Mesothelial cell of epicardium (in vitro differentiated cells): Measurements from ENCODE around the gene KCNA10. TPM values are rescaled to one million over a fixed set of nuclear protein-coding genes. Genes with fewer than 3 reads are reported as not detected.

Source experiments
- DNase-seq, 2 experiments: peaks; one replicate each; pipeline ENCODE4 v3.0.0; 2021; ENCODE audit warnings: low spot score in 2 of 2; ENCODE audit not compliant: unreplicated experiment in 2 of 2
- H3K27ac Mint-ChIP-seq: 2 replicates; pipeline ENCODE4 v1.8.0; 2021; ENCODE audit warnings: mixed read lengths
- H3K27me3 Mint-ChIP-seq: 2 replicates; pipeline ENCODE4 v1.8.0; 2021; ENCODE audit warnings: low read depth, mixed read lengths
- H3K36me3 Mint-ChIP-seq: 2 replicates; pipeline ENCODE4 v1.8.0; 2021; ENCODE audit warnings: mixed read lengths
- H3K4me1 Mint-ChIP-seq: 2 replicates; pipeline ENCODE4 v1.8.0; 2021; ENCODE audit warnings: mixed read lengths
- H3K4me3 Mint-ChIP-seq: 2 replicates; pipeline ENCODE4 v1.8.0; 2021; ENCODE audit warnings: mild to moderate bottlenecking, moderate library complexity, mixed read lengths
- H3K9me3 Mint-ChIP-seq: 2 replicates; pipeline ENCODE4 v1.8.0; 2021; ENCODE audit warnings: mixed read lengths
- total RNA-seq: library from RNA; stranded (reverse); gene quantifications from 3 replicates; pipeline ENCODE4 v1.2.1, GENCODE V29; 2021
- TF ChIP-seq, protein P1 (sequence below): fragments of 200-600 bp; sonication (generic); IDR thresholded peaks from one replicate; pipeline ENCODE4 v1.5.0; 2021; ENCODE audit warnings: antibody characterized with exemption; ENCODE audit not compliant: unreplicated experiment

KCNA10 gene
- total RNA-seq, 1 donor from 2014 or later, result not detected

- Mint-ChIP-seq H3K27ac (no peak overlapping the region), H3K9me3 (no peaks in the 10 kb centered on the region), H3K4me1 (peaks cover 14% of the 10 kb centered on the region), H3K27me3 (peaks cover 16% of the 10 kb centered on the region), H3K36me3 (no peaks in the 10 kb centered on the region), H3K4me3 (no peak overlapping the region)
- DNase-seq, result no peak
- TF ChIP-seq, protein P1, sequence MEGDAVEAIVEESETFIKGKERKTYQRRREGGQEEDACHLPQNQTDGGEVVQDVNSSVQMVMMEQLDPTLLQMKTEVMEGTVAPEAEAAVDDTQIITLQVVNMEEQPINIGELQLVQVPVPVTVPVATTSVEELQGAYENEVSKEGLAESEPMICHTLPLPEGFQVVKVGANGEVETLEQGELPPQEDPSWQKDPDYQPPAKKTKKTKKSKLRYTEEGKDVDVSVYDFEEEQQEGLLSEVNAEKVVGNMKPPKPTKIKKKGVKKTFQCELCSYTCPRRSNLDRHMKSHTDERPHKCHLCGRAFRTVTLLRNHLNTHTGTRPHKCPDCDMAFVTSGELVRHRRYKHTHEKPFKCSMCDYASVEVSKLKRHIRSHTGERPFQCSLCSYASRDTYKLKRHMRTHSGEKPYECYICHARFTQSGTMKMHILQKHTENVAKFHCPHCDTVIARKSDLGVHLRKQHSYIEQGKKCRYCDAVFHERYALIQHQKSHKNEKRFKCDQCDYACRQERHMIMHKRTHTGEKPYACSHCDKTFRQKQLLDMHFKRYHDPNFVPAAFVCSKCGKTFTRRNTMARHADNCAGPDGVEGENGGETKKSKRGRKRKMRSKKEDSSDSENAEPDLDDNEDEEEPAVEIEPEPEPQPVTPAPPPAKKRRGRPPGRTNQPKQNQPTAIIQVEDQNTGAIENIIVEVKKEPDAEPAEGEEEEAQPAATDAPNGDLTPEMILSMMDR, result no peak
Observed at GRCh38 chr1:110504226-110504625, 14.7 kb downstream of the KCNA10 start.

- Mint-ChIP-seq H3K27ac (no peak overlapping the region), H3K27me3 (peaks cover 16% of the 10 kb centered on the region), H3K4me3 (no peak overlapping the region), H3K9me3 (no peaks in the 10 kb centered on the region), H3K4me1 (peaks cover 12% of the 10 kb centered on the region), H3K36me3 (no peaks in the 10 kb centered on the region)
- TF ChIP-seq, protein P1, result no peak
- no peak for DNase-seq
Observed at GRCh38 chr1:110503471-110503870, 15.5 kb downstream of the KCNA10 start.

GRCh38 chr1:110502402-110503151 lies 16.4 kb downstream of the KCNA10 start:
- Mint-ChIP-seq H3K27me3 (peaks cover 16% of the 10 kb centered on the region), H3K9me3 (no peaks in the 10 kb centered on the region), H3K27ac (no peak overlapping the region), H3K36me3 (no peaks in the 10 kb centered on the region), H3K4me3 (no peak overlapping the region), H3K4me1 (peaks cover 3% of the 10 kb centered on the region)
- TF ChIP-seq, protein P1, result no peak
- DNase-seq, result no peak

DNA sequence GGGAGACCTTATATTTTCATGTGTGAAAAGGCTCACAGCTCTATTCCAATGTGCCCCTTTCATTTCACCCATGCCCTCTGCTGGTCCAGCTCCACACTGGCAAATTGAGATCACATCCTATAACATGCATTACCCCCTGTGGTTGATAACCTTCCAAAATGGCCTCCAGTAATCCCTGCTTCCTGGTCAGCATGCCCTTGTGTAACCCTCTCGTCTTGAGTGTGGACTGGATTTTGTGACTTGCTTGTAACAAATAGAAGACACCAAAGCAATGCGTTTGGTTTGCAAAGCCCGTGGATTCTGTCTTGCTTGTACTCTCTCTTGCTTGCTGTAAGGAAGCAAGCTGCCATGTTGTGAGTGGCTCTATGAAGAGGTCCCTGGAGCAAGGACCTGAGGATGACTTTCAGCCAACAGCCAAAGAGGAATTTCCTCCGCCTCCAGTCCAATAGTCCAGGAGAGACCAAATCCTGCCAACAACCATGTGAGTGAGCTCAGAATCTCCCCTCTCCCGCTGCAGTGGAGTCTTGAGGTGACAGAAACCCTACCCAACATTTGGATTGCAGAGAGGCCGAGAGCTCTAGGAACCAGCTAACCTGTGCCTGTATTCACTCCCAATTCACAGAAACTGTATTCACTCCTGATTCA lies 17.4 kb downstream of the KCNA10 start:
- peaks cover 16% of the 10 kb centered on the region for H3K27me3 Mint-ChIP-seq

GRCh38 chr1:110498270-110498669 lies 20.7 kb downstream of the KCNA10 start:
- DNase-seq, result no peak
- H3K36me3 Mint-ChIP-seq, result no peaks in the 10 kb centered on the region
- TF ChIP-seq, protein P1, result no peak
- H3K9me3 Mint-ChIP-seq, result no peaks in the 10 kb centered on the region
- H3K27ac Mint-ChIP-seq, result no peak overlapping the region
- H3K4me3 Mint-ChIP-seq, result no peak overlapping the region
- peaks cover 8% of the 10 kb centered on the region for H3K4me1 Mint-ChIP-seq
- H3K27me3 Mint-ChIP-seq, result peaks cover 15% of the 10 kb centered on the region

More for the DNA sequence above, 17.4 kb downstream of the KCNA10 start:
- Mint-ChIP-seq H3K9me3 (no peaks in the 10 kb centered on the region), H3K4me3 (no peak overlapping the region), H3K4me1 (no peaks in the 10 kb centered on the region), H3K27ac (no peak overlapping the region), H3K36me3 (no peaks in the 10 kb centered on the region)
- TF ChIP-seq, protein P1, result no peak
- no peak for DNase-seq
